HepG2 (cell line): Measurements from ENCODE around the gene WDR19. TPM values are rescaled to one million over a fixed set of nuclear protein-coding genes. Genes with fewer than 3 reads are reported as not detected.
A peak's percentile ranks its signal among the peaks of the same experiment; 100 is the strongest.

Experiments used
- BRCA1 ChIP-seq: sonication (generic); formaldehyde crosslinking; IDR thresholded peaks from 2 replicates; pipeline ENCODE4 v1.4.0; 2020; ENCODE audit warnings: missing genetic modification reagents
- CHD2 ChIP-seq: IDR thresholded peaks from 2 replicates; pipeline ENCODE4 v1.6.1; 2011; ENCODE audit warnings: low read depth, low read length, improper control_type of control experiment
- FOXM1 ChIP-seq: sonication (generic); formaldehyde crosslinking; IDR thresholded peaks from 2 replicates; pipeline ENCODE4 v1.5.0; 2020; ENCODE audit warnings: missing genetic modification reagents
- FUBP1 ChIP-seq: sonication (generic); formaldehyde crosslinking; IDR thresholded peaks from 2 replicates; pipeline ENCODE4 v1.5.1; 2020; ENCODE audit warnings: missing genetic modification reagents, mild to moderate bottlenecking, borderline replicate concordance
- HNRNPLL ChIP-seq: fragments of 200-400 bp; formaldehyde crosslinking; IDR thresholded peaks from 2 replicates; pipeline ENCODE4 v1.6.1; 2017; ENCODE audit warnings: mild to moderate bottlenecking, low read depth, low read length; ENCODE audit not compliant: poor library complexity, severe bottlenecking
- KLF9 ChIP-seq: IDR thresholded peaks from 2 replicates; pipeline ENCODE4 v1.6.1; 2016; ENCODE audit warnings: low read depth
- MAFK ChIP-seq, 2 experiments: IDR thresholded peaks in 1 of 2; conservative IDR thresholded peaks in 1 of 2; 2 replicates each; pipeline ENCODE4 v1.6.1; 2011; ENCODE audit warnings: improper control_type of control experiment in 2 of 2, low read length in 2 of 2
- POLR2AphosphoS2 ChIP-seq: IDR thresholded peaks from 2 replicates; pipeline ENCODE4 v1.6.1; 2011; ENCODE audit warnings: low read depth, low read length, improper control_type of control experiment
- RXRA ChIP-seq: sonication (generic); formaldehyde crosslinking; IDR thresholded peaks from 2 replicates; pipeline ENCODE4 v1.5.1; 2020; ENCODE audit warnings: missing genetic modification reagents
- TFE3 ChIP-seq: IDR thresholded peaks from 2 replicates; pipeline ENCODE4 v1.6.1; 2016
- ZNF326 ChIP-seq: sonication (generic); formaldehyde crosslinking; IDR thresholded peaks from 2 replicates; pipeline ENCODE4 v1.4.0; 2020; ENCODE audit warnings: missing genetic modification reagents, borderline replicate concordance
- ZNF672 ChIP-seq: sonication (generic); formaldehyde crosslinking; IDR thresholded peaks from 2 replicates; pipeline ENCODE4 v1.8.1; 2022; ENCODE audit warnings: missing genetic modification reagents
- ZNF749 ChIP-seq: sonication (generic); formaldehyde crosslinking; IDR thresholded peaks from 2 replicates; pipeline ENCODE4 v1.8.0; 2022; ENCODE audit warnings: mild to moderate bottlenecking, missing genetic modification reagents, moderate library complexity, borderline replicate concordance
- ZSCAN20 ChIP-seq: sonication (generic); formaldehyde crosslinking; IDR thresholded peaks from 2 replicates; pipeline ENCODE4 v1.4.0; 2020; ENCODE audit warnings: missing genetic modification reagents, mild to moderate bottlenecking, borderline replicate concordance
- ZSCAN5A ChIP-seq: sonication (generic); formaldehyde crosslinking; IDR thresholded peaks from 2 replicates; pipeline ENCODE4 v1.8.0; 2022; ENCODE audit warnings: mild to moderate bottlenecking, missing genetic modification reagents, borderline replicate concordance
- polyA plus RNA-seq, 8 experiments: library from polyadenylated mRNA; depleted of rRNA in 3 of 8; stranded (reverse) in 7 of 8; unstranded in 1 of 8; fragments of >200 nt; fragmentation: Illumina TruSeq in 4 of 8; extraction: Trizol in 4 of 8; gene quantifications; 2 replicates each; pipeline versions ENCODE4 v1.2.1 to v1.2.3, GENCODE V29; 2011 to 2016; ENCODE audit warnings: low read depth in 4 of 8, missing spikeins in 1 of 8, mixed read lengths in 1 of 8; ENCODE audit not compliant: insufficient read depth in 1 of 8
- total RNA-seq, 5 experiments: library from RNA; depleted of rRNA; stranded (reverse); fragments of >200 nt; fragmentation: Illumina TruSeq; extraction: Trizol; gene quantifications; 2 replicates each; pipeline ENCODE4 v1.2.3, GENCODE V29; 2016; ENCODE audit warnings: low read depth in 1 of 5
- TF ChIP-seq, protein P1 (sequence below): fragments of 450-650 bp; IDR thresholded peaks from 2 replicates; pipeline ENCODE4 v1.6.1; 2016
- TF ChIP-seq, protein P2 (sequence below): sonication (generic); formaldehyde crosslinking; conservative IDR thresholded peaks from 2 replicates; pipeline ENCODE4 v1.8.0; 2022; ENCODE audit warnings: missing genetic modification reagents
- TF ChIP-seq, protein P3 (sequence below): IDR thresholded peaks from 2 replicates; pipeline ENCODE4 v1.6.1; 2018; ENCODE audit warnings: missing genetic modification reagents, mild to moderate bottlenecking, missing compliant biosample characterization

WDR19 gene
- total and polyA plus RNA-seq, 2 of the 13 experiments (the other 11 are each of a cell fraction or from before 2014, with no cell fraction given): 22.9 to 34.1 TPM

GRCh38 chr4:39181905-39182638 lies at the start of gene WDR19 (continued):
- TF ChIP-seq, protein P1, sequence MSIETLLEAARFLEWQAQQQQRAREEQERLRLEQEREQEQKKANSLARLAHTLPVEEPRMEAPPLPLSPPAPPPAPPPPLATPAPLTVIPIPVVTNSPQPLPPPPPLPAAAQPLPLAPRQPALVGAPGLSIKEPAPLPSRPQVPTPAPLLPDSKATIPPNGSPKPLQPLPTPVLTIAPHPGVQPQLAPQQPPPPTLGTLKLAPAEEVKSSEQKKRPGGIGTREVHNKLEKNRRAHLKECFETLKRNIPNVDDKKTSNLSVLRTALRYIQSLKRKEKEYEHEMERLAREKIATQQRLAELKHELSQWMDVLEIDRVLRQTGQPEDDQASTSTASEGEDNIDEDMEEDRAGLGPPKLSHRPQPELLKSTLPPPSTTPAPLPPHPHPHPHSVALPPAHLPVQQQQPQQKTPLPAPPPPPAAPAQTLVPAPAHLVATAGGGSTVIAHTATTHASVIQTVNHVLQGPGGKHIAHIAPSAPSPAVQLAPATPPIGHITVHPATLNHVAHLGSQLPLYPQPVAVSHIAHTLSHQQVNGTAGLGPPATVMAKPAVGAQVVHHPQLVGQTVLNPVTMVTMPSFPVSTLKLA: peak; percentile 82
- TF ChIP-seq FOXM1 (CRISPR knock-in tag) (no peak), HNRNPLL (peak; percentile 95), ZNF749 (CRISPR knock-in tag) (no peak), ZNF326 (CRISPR knock-in tag) (no peak), RXRA (CRISPR knock-in tag) (0 out of 2 replicates have a peak, but pooled peaks have one; percentile 19), ZSCAN5A (CRISPR knock-in tag) (no peak), ZNF672 (CRISPR knock-in tag) (no peak), CHD2 (peak; percentile 91), POLR2AphosphoS2 (no peak), BRCA1 (CRISPR knock-in tag) (no peak), FUBP1 (no peak), TFE3 (CRISPR knock-in tag) (peak; percentile 93), KLF9 (CRISPR knock-in tag) (no peak), ZSCAN20 (CRISPR knock-in tag) (no peak), MAFK (conservative IDR thresholded peaks at IDR 0.05 in 1 of 2, IDR thresholded peaks at IDR 0.05 in 1 of 2; ENCODE audit: low read length in 2 of 2) (no peak)
- TF ChIP-seq, protein P2, sequence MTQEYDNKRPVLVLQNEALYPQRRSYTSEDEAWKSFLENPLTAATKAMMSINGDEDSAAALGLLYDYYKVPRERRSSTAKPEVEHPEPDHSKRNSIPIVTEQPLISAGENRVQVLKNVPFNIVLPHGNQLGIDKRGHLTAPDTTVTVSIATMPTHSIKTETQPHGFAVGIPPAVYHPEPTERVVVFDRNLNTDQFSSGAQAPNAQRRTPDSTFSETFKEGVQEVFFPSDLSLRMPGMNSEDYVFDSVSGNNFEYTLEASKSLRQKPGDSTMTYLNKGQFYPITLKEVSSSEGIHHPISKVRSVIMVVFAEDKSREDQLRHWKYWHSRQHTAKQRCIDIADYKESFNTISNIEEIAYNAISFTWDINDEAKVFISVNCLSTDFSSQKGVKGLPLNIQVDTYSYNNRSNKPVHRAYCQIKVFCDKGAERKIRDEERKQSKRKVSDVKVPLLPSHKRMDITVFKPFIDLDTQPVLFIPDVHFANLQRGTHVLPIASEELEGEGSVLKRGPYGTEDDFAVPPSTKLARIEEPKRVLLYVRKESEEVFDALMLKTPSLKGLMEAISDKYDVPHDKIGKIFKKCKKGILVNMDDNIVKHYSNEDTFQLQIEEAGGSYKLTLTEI (CRISPR knock-in tag): no peak
- TF ChIP-seq, protein P3, sequence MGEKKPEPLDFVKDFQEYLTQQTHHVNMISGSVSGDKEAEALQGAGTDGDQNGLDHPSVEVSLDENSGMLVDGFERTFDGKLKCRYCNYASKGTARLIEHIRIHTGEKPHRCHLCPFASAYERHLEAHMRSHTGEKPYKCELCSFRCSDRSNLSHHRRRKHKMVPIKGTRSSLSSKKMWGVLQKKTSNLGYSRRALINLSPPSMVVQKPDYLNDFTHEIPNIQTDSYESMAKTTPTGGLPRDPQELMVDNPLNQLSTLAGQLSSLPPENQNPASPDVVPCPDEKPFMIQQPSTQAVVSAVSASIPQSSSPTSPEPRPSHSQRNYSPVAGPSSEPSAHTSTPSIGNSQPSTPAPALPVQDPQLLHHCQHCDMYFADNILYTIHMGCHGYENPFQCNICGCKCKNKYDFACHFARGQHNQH (CRISPR knock-in tag): peak; percentile 42; the same call in 1 of the 2 replicates
